Fibroblast of the conjunctiva (primary cell): ENCODE results near the gene PACS1.
"Not testable (repeated sequence)": the region's sequence is repeated elsewhere in the genome, so short reads cannot be mapped to it uniquely, and the experiment has no call there.

Experiments
- DNase-seq: peaks from one replicate; pipeline ENCODE4 v3.0.0-alpha.2; 2010; ENCODE audit warnings: low read depth

Gene PACS1

GRCh38 chr11:66076561-66076960 lies 6.5 kb downstream of the PACS1 start:
- no peak for DNase-seq

GRCh38 chr11:66077927-66078326 lies 7.9 kb downstream of the PACS1 start:
- no peak for DNase-seq

GRCh38 chr11:66078949-66079348 lies 8.9 kb downstream of the PACS1 start:
- not testable (repeated sequence) for DNase-seq

GRCh38 chr11:66080055-66080817 lies 10.2 kb downstream of the PACS1 start:
- peak; percentile 53 for DNase-seq

GRCh38 chr11:66081505-66081904 lies 11.4 kb downstream of the PACS1 start:
- no peak for DNase-seq

- DNase-seq = no peak
These were observed 13.1 kb downstream of the PACS1 start for GRCh38 chr11:66082946-66083698.

GRCh38 chr11:66083767-66084166 lies 13.7 kb downstream of the PACS1 start:
- DNase-seq = no peak

- no peak for DNase-seq
These were observed 14.9 kb downstream of the PACS1 start for GRCh38 chr11:66084821-66085475.

GRCh38 chr11:66087148-66087908 lies 17.3 kb downstream of the PACS1 start:
- no peak for DNase-seq

GRCh38 chr11:66089067-66089466 lies 19.0 kb downstream of the PACS1 start:
- no peak for DNase-seq

GRCh38 chr11:66090288-66090687 lies 20.2 kb downstream of the PACS1 start:
- DNase-seq = no peak

GRCh38 chr11:66092125-66092524 lies 22.1 kb downstream of the PACS1 start:
- DNase-seq = not testable (repeated sequence)

GRCh38 chr11:66099746-66100145 lies 29.7 kb downstream of the PACS1 start:
- not testable (repeated sequence) for DNase-seq

- no peak for DNase-seq
These were observed 30.4 kb downstream of the PACS1 start for GRCh38 chr11:66100272-66101065.

- no peak for DNase-seq
These were observed 31.0 kb downstream of the PACS1 start for GRCh38 chr11:66101066-66101464.

GRCh38 chr11:66104057-66104638 lies 34.1 kb downstream of the PACS1 start:
- DNase-seq = no peak

GRCh38 chr11:66106786-66107599 lies 36.9 kb downstream of the PACS1 start:
- DNase-seq = no peak

GRCh38 chr11:66107600-66108510 lies 37.8 kb downstream of the PACS1 start:
- no peak for DNase-seq

- no peak for DNase-seq
These were observed 39.2 kb downstream of the PACS1 start for GRCh38 chr11:66109294-66109693.
